Femur (tissue), 1 donor: ENCODE measurements around the gene ST7.
A peak's percentile ranks its signal among the peaks of the same experiment; 100 is the strongest.
"Not testable (repeated sequence)": the region's sequence is repeated elsewhere in the genome, so short reads cannot be mapped to it uniquely, and the experiment has no call there.

Experiments used
- DNase-seq: peaks from one replicate; pipeline ENCODE4 v3.0.0-alpha.2; 2017

ST7 gene

DNA sequence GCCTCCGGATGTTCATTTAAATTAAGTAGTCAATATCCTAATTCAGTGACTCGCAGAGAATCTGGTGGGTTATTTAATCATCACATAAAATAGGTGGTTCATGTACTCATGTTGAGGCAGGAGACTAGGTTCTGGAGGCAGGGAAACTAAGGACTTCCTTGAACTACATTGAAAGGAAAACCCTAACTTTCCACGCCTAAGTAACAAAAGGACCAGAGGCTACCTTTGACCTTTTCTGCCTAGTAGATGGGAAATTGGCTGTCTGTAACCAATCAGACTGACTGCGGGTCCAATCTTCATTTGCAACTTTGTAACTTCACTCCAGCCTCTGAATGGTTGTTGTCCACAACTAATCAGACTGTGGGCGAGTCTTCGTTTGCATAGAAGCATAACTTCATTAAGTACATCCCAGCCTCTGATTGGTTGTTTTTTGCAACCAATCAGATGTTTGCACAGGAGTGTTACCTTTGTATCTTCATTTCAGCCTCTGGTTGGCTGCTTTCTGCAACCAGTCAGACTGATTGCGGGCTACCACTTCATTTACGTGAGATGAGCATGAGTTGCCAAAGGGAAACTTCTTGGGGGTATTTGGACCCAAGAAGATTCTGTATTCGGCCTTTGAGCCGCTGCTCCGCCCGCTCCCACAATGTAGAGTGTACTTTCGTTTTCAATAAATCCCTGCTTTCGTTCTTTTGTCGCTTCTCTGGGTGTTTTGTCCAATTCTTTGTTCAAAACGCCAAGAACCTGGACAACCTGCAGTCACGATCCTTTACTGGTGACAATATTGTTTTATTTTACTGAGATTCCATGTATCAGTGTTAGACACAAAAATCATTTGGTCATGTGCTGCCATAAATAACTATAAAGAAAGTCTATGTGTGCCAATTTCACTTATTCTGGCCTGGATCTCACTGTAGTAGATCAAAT, 1.7 kb upstream of the ST7 start:
- DNase-seq = no peak

GRCh38 chr7:116952635-116953371, 498 bp upstream of the ST7 start:
- DNase-seq = peak; percentile 74

GRCh38 chr7:116953906-116954838, 871 bp downstream of the ST7 start:
- DNase-seq = peak; percentile 87

GRCh38 chr7:116955340-116955739, 2.0 kb downstream of the ST7 start:
- DNase-seq = no peak

DNA sequence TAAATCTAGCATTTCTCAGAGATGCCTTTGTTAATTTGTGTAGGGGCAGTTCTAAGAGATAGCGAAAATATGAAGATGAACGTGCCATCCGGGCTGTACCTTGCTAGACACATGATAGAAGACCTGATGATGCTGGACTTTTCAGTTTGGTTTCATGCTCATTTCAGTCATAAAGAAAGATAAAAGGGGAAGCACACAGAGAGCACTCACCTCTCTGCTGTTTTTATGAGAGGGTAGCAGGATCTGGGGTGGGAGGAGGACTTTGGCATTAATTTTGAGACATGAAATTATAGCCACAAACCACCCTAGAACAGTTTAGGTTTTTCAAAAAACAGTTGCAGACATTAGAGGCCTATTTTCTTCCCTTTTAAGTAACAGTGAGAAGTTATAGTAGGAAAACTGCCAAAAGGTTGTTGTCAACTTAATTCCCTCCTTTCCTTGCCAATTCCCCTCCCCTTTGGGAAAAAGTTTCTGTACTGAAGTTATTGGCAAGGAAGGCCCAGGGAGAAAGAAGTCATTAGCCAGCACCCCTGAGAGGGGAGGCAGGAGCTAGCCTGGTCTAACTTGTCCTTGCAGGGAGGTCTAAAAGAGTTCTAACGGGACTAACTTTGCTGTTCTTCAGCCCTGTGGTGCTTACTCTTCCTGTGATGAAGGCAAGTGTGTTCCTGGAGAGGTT, 2.6 kb downstream of the ST7 start:
- no peak for DNase-seq

GRCh38 chr7:116956477-116956804, 3.1 kb downstream of the ST7 start:
- no peak for DNase-seq

DNA sequence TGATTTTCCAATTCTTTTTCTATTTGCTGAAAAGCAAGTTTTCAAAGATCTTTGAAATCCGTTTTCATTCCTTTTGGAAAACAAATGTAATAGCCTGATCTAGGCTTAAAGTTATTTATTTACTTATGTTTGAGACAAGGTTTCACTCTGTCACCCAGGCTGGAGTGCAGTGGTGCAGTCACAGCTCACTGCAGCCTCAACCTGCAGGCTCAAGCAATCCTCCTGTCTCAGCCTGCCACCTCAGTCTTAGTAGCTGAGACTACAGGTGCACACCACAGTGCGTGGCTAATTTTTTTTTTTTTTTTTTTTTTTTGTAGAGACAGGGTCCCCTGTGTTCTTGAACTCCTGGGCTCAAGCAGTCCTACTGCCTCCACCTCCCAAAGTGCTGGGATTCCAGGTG, 4.6 kb downstream of the ST7 start:
- no peak for DNase-seq

DNA sequence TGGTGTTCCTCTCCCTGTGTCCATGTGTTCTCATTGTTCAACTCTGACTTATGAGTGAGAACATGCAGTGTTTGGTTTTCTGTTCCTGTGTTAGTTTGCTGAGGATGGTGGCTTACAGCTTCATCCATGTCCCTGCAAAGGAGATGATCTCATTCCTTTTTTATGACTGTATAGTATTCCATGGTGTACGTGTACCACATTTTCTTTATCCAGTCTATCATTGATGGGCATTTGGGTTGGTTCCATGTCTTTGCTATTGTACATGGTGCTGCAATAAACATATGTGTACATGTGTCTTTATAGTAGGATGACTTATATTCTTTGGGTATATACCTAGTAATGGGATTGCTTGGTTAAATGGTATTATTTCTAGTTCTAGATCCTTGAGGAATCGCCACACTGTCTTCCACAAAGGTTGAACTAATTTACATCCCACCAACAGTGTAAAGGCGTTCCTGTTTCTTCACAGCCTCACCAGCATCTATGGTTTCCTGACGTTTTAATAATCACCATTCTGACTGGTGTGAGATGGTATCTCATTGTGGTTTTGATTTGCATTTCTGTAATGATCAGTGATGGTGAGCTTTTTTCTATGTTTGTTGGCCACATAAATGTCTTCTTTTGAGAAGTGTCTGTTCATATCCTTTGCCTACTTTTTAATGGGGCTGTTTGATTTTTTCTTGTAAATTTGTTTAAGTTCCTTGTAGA, 8.8 kb downstream of the ST7 start:
- DNase-seq = not testable (repeated sequence)

DNA sequence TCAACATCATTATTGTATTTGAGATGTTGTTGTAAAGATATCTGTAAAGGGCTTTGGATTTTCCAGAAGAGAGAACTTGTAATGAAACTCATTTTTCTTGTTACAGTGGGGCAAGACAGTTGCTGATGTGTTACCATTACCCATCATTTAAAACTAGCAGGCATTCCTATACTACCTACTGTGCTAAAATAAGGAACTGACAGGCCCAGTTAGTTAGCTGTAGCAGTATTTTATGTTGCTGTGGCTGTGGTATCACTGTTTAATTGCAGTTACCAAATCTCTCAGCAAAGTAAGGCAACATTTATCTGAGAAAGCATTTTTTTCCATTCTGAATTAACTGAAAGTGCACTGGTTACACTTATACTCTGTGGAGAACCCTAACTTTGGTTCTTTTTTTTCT, 9.9 kb downstream of the ST7 start:
- DNase-seq = no peak

DNA sequence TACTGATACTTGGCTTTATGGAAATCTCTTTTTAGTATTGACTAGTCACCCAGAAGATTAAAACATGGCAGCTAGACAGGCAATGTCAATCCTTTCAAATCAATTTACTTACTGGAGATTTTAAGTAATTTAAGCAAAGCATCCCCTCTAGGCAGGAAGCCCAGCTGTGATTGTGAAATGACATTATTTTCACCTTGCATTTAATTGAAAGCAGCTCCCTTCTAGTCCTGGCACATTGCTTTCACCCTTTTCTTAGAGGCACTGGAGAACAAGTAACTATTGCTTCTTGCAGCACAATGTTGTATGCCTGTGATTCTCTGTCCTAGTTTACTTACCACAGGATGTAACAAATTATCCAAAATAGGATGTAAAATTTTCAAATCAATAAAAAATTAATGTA, 13.3 kb downstream of the ST7 start:
- no peak for DNase-seq

DNA sequence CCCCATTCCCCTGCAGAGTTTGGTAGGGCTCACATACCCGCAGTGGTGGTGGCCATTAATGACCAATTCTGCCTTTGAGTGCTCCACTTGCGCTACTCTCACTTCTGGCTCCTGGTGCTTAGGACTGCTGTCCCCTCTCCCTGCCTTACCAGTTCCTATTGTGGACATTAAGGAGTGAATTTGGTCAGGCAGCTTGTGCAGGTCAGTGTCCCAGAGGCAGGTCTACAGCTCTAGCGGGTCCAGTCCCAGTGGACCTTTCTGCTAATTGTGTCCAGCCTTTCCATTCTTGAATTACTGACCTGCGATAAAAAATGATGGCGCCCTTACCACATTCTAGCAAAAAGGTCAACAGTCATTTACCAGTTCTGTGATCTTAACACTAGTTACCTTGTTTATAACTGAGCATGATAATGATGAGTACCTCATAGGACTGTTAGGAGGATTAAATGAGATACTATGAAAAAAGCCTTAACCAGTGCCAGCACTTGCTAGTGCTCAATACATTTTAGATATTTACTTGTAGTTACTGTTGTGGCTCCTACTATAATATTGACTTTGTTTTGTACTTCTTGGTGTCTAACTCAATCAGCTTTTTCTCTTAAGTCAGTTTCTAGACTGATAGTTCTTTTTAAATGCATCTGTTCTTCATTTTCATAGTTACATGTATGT, 14.1 kb downstream of the ST7 start:
- DNase-seq = no peak

- no peak for DNase-seq
Measured at GRCh38 chr7:116967983-116968382, 14.7 kb downstream of the ST7 start.

DNA sequence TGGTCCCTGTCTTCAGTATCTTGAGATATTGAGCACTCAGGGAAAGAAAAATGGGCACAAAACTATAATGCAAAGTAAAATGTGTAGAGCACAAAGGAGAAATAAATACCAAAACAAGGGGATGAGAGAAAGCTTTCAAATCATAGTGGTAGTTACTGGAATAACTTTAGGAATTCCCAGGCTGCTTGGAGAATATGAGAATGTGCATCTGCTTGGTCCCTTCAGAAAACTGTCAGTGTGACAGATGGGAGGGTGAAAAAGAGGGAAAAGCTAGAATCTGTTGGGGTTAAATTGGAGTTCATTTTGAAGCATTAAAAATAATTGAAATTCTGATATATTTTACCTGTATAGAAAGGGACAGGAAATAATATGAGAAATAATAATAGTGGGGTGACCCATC, 15.3 kb downstream of the ST7 start:
- no peak for DNase-seq

DNA sequence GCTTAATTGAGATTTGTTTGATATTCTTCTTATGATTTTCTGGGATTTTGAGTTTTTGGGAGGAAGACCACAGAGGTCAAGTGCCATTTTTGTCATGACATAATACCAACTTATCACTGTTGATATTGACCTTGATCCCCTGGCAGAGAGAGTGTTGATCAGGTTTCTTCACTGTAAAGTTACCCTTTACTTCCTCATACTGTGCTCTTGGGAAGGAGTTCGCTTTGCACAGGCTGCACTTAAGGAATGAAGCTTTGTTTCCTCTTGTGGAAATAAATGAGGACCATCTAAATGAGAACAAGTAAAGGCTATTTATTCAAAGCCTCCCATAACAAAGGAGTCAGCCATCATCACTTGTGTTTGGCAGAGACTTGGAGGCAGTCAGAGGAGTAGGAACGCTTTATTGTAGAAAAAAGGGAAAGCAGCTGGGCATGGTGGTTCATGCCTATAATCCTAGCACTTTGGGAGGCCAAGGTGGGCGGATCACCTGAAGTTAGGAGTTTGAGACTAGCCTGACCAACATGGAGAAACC, 16.1 kb downstream of the ST7 start:
- DNase-seq = no peak

DNA sequence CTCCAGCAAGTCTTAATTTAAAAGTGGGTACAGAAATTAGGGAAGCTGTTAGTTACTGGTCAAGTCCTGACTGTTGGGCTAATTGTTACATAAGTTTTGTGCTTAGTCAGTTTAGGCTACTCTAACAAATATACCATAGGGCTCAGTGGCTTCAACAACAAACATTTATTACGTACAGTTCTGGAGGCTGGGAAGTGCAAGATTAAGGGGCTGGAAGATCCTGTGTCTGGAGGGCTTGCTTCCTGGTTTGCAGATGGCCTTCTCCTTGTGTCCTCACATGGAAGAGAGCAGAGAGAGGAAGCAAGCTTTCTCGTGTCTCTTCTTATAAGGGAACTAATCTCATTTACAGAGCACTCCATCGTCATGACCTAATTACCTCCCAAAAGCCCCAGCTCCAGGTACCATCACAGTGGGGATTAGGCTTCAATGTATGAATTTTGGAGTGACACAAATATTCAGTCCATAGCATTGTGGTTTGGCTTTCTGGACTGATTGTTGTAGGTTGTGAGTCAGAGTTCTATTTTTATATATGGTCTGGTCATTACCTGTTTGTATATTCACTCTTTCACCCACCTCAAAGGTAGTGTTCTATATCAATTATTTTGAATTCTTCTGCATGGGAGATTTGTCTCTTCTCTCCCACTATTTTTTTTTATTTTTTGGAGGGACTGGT, 17.1 kb downstream of the ST7 start:
- DNase-seq = no peak

DNA sequence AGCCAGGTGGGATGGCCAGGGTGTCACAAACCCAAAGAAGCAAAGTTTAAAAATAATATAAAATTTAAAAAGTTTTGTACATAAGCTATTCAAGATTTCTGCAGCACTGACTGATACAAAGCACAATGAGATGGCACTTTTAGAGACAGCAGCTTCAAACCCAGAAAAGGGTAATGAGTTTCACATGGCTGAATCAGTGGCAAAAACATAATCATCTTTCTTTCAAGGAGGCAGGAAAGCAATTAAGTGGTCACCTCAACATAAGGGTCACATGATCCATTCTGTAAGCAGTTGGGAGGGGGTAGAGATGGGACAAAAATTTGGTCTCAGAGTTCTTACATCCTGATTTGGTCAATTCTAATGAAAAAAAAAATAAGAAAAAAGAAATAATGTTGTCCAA, 17.9 kb downstream of the ST7 start:
- DNase-seq = not testable (repeated sequence)

DNA sequence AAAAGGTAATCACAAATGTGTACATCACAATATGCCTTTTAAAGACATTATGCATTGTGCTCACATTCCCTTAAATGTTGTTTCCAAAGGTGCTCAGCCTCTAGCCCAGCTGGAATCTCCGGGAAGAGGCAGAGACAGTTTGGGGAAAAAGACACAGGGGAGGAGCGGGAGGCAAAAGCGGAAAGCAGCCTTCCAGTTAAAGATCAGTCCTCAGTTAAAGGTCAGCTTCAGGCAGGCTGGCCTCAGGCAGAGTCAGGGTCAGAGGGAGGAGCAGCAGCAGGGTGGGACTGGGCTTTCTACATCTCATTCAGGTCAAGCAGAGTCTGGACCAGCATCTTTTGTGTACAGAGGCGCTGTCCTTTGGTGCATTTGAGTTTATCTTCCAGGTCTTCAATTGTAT, 18.6 kb downstream of the ST7 start:
- DNase-seq = no peak

DNA sequence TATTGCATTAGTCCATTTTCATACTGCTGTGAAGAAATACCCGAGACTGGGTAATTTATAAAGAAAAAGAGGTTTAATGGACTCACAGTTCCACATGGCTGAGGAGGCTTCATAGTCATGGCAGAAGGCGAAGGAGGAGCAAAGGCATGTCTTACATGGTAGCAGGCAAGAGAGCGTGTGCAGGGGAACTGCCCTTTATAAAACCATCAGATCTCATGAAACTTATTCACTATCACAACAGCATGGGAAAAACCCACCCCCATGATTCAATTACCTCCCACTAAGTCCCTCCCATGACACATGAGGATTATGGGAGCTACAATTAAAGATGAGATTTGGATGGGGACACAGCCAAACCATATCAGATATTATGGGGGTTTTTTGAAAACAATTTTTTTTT, 21.7 kb downstream of the ST7 start:
- not testable (repeated sequence) for DNase-seq

- no peak for DNase-seq
Measured at GRCh38 chr7:116977172-116977571, 23.9 kb downstream of the ST7 start.

DNA sequence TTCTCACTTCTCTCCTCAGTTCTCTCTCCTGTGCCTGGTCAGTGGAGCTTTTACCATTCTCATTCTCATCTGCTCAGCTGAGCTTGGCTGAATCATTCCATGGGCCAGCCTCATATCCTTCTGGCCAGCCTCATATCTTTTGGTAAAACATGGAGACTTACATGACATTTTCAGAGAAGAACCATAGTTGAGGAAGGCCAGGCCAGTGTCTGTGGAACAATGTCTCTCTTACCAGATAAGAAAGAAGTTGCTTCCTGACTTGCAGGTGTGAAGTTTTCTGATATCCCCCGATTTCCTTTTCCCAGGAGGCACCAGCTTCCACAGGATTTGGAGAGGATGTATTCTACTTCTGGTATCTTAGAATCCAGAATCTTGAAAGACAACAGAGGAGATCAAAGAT, 24.7 kb downstream of the ST7 start:
- DNase-seq = no peak

- DNase-seq = no peak
Measured at GRCh38 chr7:116979430-116979829, 26.1 kb downstream of the ST7 start.
